Activated CD4-positive, alpha-beta T cell treated with anti-CD3 and anti-CD28 coated beads for 1 hour (primary cell): ENCODE data around the gene TRAF6.
"Not testable (repeated sequence)": the region's sequence is repeated elsewhere in the genome, so short reads cannot be mapped to it uniquely, and the experiment has no call there.

ENCODE experiments used
- DNase-seq: peaks from one replicate; pipeline ENCODE4 v3.0.0-alpha.2; 2020

Gene TRAF6

GRCh38 chr11:36492724-36493304, 17.3 kb downstream of the TRAF6 start:
- DNase-seq: no peak

- no peak for DNase-seq
Measured at GRCh38 chr11:36490026-36490806, 19.9 kb downstream of the TRAF6 start.

- no peak for DNase-seq
Measured at GRCh38 chr11:36488096-36488495, 22.0 kb downstream of the TRAF6 start.

- no peak for DNase-seq
Measured at GRCh38 chr11:36487619-36488018, 22.5 kb downstream of the TRAF6 start.

GRCh38 chr11:36485298-36486002, 24.6 kb downstream of the TRAF6 start:
- DNase-seq: no peak

GRCh38 chr11:36483042-36483441, 27.0 kb downstream of the TRAF6 start:
- DNase-seq: not testable (repeated sequence)

GRCh38 chr11:36480833-36481232, 29.2 kb downstream of the TRAF6 start:
- DNase-seq: no peak

GRCh38 chr11:36478700-36479329, 31.3 kb downstream of the TRAF6 start:
- no peak for DNase-seq

GRCh38 chr11:36475192-36475591, 34.9 kb downstream of the TRAF6 start:
- DNase-seq: no peak

- no peak for DNase-seq
Measured at GRCh38 chr11:36471577-36471976, 38.5 kb downstream of the TRAF6 start.

GRCh38 chr11:36469881-36470802, 39.9 kb downstream of the TRAF6 start:
- DNase-seq: no peak

- no peak for DNase-seq
Measured at GRCh38 chr11:36469063-36469462, 41.0 kb downstream of the TRAF6 start.

GRCh38 chr11:36467916-36468315, 42.2 kb downstream of the TRAF6 start:
- DNase-seq: no peak

GRCh38 chr11:36467012-36467411, 43.1 kb downstream of the TRAF6 start:
- no peak for DNase-seq

GRCh38 chr11:36465449-36466163, 44.5 kb downstream of the TRAF6 start:
- DNase-seq: no peak

GRCh38 chr11:36464720-36465119, 45.4 kb downstream of the TRAF6 start:
- DNase-seq: no peak

- no peak for DNase-seq
Measured at GRCh38 chr11:36463781-36464180, 46.3 kb downstream of the TRAF6 start.

- no peak for DNase-seq
Measured at GRCh38 chr11:36462321-36462720, 47.8 kb downstream of the TRAF6 start.

- no peak for DNase-seq
Measured at GRCh38 chr11:36460220-36460619, 49.9 kb downstream of the TRAF6 start.

- DNase-seq: no peak
Measured at GRCh38 chr11:36459046-36459445, 51.0 kb downstream of the TRAF6 start.

- DNase-seq: no peak
Measured at GRCh38 chr11:36458129-36458915, 51.8 kb downstream of the TRAF6 start.
